Epithelial cell of prostate (primary cell): ENCODE data around the gene PLEK2.
"Not testable (repeated sequence)": the region's sequence is repeated elsewhere in the genome, so short reads cannot be mapped to it uniquely, and the experiment has no call there.

Experiments used
- DNase-seq: peaks from one replicate; pipeline ENCODE4 v3.0.0-alpha.2; 2011; ENCODE audit warnings: low read depth, low spot score
- H3K27ac ChIP-seq: fragments of 450-650 bp; 2 replicates; pipeline ENCODE4 v1.5.1; 2017; ENCODE audit warnings: mild to moderate bottlenecking

PLEK2 gene

DNA sequence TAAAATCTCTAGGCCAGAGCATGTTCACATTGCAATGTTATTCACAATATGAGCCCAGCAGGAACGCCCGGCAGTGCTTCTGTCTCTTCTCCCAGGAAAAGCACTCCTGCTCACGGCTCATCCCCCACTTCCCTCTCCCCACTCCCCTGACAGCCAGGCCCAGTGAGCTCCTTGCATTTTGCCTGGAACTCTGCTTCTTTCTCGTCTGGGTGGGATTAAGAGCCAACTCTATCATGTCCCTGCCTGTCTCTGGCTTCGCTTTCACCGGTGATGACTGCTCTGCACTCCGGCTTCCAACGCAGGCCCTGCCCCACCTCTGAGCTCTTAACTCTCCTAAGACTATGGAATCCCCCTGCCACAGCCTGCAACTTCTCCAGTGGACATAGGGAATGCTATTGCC, 2.5 kb downstream of the PLEK2 start:
- no peak for DNase-seq
- peak overlapping the region; percentile 95 for H3K27ac ChIP-seq

DNA sequence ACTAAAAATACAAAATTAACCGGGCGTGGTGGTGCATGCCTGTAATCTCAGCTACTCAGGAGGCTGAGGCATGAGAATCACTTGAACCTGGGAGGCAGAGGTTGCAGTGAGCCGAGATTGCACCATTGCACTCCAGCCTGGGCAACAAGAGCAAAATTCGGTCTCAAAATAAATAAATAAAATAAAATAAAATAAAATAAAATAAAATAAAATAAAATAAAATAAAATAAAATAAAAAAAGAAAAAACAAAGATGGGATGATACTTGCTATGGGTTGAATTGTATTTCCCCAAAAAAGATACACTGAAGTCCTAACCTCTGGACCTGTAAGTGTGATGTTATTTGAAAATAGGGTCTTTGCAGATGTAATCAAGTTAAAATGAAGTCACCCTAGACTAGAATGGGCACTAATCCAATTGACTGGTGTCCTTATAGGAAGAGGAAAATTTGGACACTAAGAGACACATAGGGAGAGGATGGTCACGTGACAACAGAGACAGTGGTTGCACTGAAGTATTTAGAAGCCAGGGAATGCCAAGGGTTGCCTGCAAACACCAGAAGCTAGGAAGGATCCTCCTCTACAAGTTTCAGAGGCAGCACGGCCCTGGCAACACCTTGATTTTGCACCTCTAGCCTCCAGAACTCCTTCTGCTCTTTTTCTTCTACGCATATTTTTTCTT, 3.7 kb downstream of the PLEK2 start:
- DNase-seq, H3K27ac ChIP-seq: not testable (repeated sequence)

GRCh38 chr14:67405771-67406170, 6.2 kb downstream of the PLEK2 start:
- DNase-seq = no peak
- no peak overlapping the region for H3K27ac ChIP-seq

DNA sequence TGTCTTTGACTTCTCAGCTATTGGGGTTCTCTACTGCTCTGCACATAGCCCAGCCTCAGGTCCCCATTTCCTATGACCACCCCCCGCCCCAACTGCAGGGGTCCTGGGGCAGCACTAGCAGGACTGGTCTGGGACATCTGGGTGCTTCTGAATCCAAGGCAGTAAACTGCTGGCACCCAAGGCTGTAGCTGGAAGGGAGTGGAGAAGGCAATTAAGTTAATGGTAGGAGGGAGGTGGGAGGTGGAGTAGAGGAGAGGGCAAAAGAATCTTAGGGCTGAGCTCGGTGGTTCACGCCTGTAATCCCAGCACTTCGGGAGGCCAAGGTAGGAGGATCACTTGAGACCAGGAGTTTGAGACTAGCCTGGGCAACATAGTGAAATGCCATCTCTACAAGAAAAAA, 11.5 kb downstream of the PLEK2 start:
- DNase-seq = no peak
- H3K27ac ChIP-seq = no peak overlapping the region

DNA sequence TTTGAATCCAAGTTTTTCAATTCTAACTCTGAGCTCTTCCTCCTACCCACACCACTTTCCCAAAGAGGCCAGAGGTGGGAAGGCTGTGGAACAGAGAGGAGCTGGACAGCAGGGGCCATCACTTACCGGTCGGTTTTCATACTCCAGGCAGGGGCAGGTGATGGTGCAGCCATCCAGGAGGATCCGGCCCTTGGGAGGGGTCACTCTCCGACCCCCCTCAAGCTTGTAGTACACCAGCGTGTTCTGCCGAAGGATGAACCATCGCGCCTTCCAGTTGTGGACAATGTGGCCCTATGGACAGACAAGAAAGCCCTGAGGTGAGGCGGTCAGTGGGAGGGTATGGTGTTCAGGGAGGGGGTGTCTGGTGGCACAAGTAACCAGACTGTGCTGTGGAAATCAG, 14.4 kb downstream of the PLEK2 start:
- no peak overlapping the region for H3K27ac ChIP-seq

GRCh38 chr14:67396381-67396970, 15.5 kb downstream of the PLEK2 start:
- DNase-seq = no peak

More for the DNA sequence above, 14.4 kb downstream of the PLEK2 start:
- no peak for DNase-seq

GRCh38 chr14:67395876-67396189, 16.1 kb downstream of the PLEK2 start:
- DNase-seq = no peak
- H3K27ac ChIP-seq = no peak overlapping the region

More at GRCh38 chr14:67396381-67396970, 15.5 kb downstream of the PLEK2 start:
- no peak overlapping the region for H3K27ac ChIP-seq

GRCh38 chr14:67395086-67395875, 16.7 kb downstream of the PLEK2 start:
- no peak for DNase-seq

GRCh38 chr14:67393689-67394088, 18.3 kb downstream of the PLEK2 start:
- no peak overlapping the region for H3K27ac ChIP-seq
- DNase-seq = no peak

More at GRCh38 chr14:67395086-67395875, 16.7 kb downstream of the PLEK2 start:
- no peak overlapping the region for H3K27ac ChIP-seq

DNA sequence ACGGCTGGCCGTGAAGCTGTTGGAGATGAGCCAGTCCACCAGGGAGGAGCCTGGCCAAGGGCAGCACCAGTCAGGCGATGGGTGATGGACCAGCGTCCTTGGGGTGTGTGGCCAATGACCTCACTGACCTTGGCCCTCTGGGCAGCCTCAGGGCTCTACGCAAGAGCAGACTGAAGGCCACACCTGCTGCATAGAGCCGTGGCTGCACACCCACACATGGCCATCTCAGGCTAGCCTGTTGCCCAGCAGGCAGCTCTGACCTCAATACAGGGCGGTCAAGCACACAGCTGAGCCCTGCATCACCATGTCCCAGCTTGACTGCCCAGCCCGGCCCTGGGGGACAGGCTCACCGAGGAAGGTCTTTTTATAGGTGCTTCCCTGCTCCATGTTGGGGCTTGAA, 19.2 kb downstream of the PLEK2 start:
- DNase-seq = no peak
- no peak overlapping the region for H3K27ac ChIP-seq

DNA sequence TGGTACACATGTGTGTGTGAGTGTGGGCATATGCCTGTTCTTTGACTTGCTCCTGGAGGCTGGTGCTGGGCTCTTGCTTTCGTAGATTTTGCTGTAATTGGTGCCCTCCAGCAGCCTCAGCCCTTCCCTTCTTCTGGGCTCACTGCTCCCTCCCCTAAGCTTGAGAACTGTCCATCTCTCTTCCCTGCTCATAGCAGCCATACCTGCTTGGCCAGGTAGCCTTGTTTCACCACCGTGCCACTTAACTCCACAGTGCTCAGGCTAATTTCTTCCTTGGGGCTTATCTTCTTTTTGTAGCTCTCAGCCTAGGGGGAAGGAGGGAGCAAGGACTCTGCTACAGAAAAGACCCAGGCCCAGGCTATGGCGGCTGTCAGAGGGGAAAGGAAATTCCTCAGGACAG, 19.8 kb downstream of the PLEK2 start:
- no peak overlapping the region for H3K27ac ChIP-seq
- no peak for DNase-seq

- DNase-seq = no peak
- H3K27ac ChIP-seq = no peak overlapping the region
These were observed 20.7 kb downstream of the PLEK2 start for GRCh38 chr14:67391268-67391667.

- no peak overlapping the region for H3K27ac ChIP-seq
- no peak for DNase-seq
These were observed 22.0 kb downstream of the PLEK2 start for GRCh38 chr14:67389811-67390534.

- H3K27ac ChIP-seq = no peak overlapping the region
- no peak for DNase-seq
These were observed 22.7 kb downstream of the PLEK2 start for GRCh38 chr14:67389275-67389674.

DNA sequence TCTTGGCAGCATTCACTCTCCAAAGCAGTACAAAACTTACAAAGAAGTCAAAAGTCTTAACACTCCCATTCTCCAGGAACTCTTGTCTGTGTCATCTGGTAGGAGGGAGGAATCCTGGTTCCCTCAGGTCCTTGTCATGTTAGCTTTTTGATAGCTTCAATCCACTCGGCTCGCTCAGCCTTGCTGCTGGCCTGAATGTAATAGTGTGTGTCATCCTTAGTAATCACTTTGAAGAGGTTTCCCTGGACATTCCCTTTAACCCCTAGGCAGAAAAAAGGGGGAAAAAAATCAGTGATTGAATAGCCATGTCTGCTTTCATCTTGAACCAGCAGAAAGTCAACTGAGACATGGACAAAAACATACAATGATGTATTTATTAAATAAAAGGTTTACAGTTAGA, 24.8 kb downstream of the PLEK2 start:
- peak overlapping the region; percentile 55 for H3K27ac ChIP-seq
- DNase-seq = no peak

DNA sequence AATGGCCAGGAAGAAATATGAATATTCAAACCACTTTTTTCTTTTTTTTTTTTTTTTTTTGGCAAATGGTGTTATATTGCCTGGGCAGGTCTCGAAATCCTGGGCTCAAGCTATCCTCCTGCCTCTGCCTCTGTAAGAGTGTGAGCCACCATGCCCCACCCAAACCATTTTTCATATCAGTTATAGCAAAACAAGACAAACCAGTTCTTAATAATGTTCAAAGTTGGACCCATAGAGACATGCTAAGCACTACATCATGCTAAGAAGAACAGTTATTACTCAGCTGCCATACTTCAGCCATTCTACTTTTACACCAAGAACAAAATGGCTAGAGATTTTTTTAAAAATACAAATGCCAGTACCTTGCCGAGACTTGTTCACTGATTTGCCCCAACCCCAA, 26.3 kb downstream of the PLEK2 start:
- DNase-seq = peak; percentile 27
- peak overlapping the region; percentile 55 for H3K27ac ChIP-seq

- H3K27ac ChIP-seq = peak overlapping the region; percentile 55
- peak; percentile 14 for DNase-seq
These were observed 26.8 kb downstream of the PLEK2 start for GRCh38 chr14:67385120-67385519.

DNA sequence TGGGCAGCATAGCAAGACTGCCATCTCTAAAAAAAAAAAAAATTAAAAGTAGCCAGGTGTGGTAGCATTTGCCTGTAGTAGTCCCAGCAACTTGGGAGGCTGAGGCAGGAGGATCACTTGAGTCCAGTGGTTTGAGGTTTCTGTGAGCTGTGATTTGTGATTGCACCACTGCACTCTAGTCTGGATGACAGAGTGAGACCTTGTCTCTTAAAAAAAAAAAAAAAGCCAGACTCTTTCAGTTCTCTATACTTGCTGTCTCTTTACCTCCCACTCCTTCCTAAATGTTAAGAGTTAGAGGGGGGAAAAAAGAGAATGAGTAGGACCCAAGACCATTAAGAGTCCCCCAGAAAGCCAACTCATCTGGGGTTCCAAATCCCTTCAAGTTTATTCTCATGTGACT, 34.0 kb downstream of the PLEK2 start:
- DNase-seq = no peak
- no peak overlapping the region for H3K27ac ChIP-seq

DNA sequence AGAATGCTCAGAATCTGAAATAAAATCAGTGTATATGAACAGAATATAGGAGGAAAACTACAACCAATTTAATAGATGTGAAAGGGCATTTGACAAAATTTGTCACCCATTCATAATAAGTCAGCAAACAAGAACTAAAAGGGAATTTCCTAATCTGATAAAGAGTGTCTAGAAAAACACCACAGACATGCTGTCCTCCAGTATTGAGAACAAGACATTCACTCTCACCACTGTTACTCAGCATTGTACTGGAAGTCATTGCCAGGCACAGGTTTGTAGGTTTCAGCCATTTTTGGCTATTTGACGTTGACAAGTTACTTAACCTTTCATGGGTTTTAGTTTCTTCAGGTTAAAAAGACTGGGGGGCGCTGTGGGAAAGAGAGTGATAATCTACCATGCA, 38.6 kb downstream of the PLEK2 start:
- no peak overlapping the region for H3K27ac ChIP-seq
- no peak for DNase-seq

GRCh38 chr14:67372833-67373232, 39.1 kb downstream of the PLEK2 start:
- DNase-seq = no peak
- no peak overlapping the region for H3K27ac ChIP-seq
